Osteoblast (primary cell): ENCODE data around the gene S100A13. TPM values are rescaled to one million over a fixed set of nuclear protein-coding genes. Genes with fewer than 3 reads are reported as not detected.
"Not testable (repeated sequence)": the region's sequence is repeated elsewhere in the genome, so short reads cannot be mapped to it uniquely, and the experiment has no call there.

Experiments used
- DNase-seq: peaks from one replicate; pipeline ENCODE4 v3.0.0; 2011; ENCODE audit warnings: low spot score, mixed read lengths; ENCODE audit not compliant: insufficient read length; ENCODE audit errors: missing footprints
- H2AFZ ChIP-seq: 2 replicates; pipeline ENCODE4 v1.6.0; 2011; ENCODE audit warnings: mild to moderate bottlenecking, low read length
- H3K27ac ChIP-seq: 2 replicates; pipeline ENCODE4 v1.5.1; 2011; ENCODE audit warnings: mild to moderate bottlenecking, low read depth, low read length, moderate library complexity
- H3K27me3 ChIP-seq: 2 replicates; pipeline ENCODE4 v1.6.0; 2012; ENCODE audit warnings: mild to moderate bottlenecking, control low read depth, inconsistent platforms, low read length, moderate library complexity; ENCODE audit not compliant: insufficient read depth
- H3K36me3 ChIP-seq: 2 replicates; pipeline ENCODE4 v1.5.1; 2011; ENCODE audit warnings: mild to moderate bottlenecking, low read length, control low read depth, moderate library complexity; ENCODE audit not compliant: insufficient read depth
- H3K4me1 ChIP-seq: 2 replicates; pipeline ENCODE4 v1.5.1; 2011; ENCODE audit warnings: mild to moderate bottlenecking, low read length, control low read depth, moderate library complexity; ENCODE audit not compliant: insufficient read depth
- H3K4me2 ChIP-seq: 2 replicates; pipeline ENCODE4 v1.6.0; 2011; ENCODE audit warnings: mild to moderate bottlenecking, low read length; ENCODE audit not compliant: insufficient read depth
- H3K4me3 ChIP-seq: fragments of 200-600 bp; sonication (generic); 3 replicates; pipeline ENCODE4 v1.5.1; 2012; ENCODE audit warnings: mild to moderate bottlenecking, low read length, inconsistent platforms; ENCODE audit not compliant: insufficient read depth
- H3K79me2 ChIP-seq: 2 replicates; pipeline ENCODE4 v1.6.0; 2012; ENCODE audit warnings: mild to moderate bottlenecking, low read length, control low read depth, inconsistent platforms; ENCODE audit not compliant: insufficient read depth
- H3K9me3 ChIP-seq: 2 replicates; pipeline ENCODE4 v1.5.1; 2011; ENCODE audit warnings: low read depth, low read length, control low read depth
- H4K20me1 ChIP-seq: 2 replicates; pipeline ENCODE4 v1.6.0; 2012; ENCODE audit warnings: mild to moderate bottlenecking, low read length, control low read depth; ENCODE audit not compliant: insufficient read depth
- CTCF ChIP-seq: IDR thresholded peaks from 2 replicates; pipeline ENCODE4 v1.5.1; 2011; ENCODE audit warnings: mild to moderate bottlenecking, low read depth, low read length, moderate library complexity; ENCODE audit errors: extremely low read depth
- total RNA-seq: library from RNA; depleted of rRNA; stranded (reverse); fragments of >200 nt; gene quantifications from 2 replicates; pipeline ENCODE4 v1.2.3, GENCODE V29; 2012

The S100A13 gene
- total RNA-seq, 1 donor, result 121 TPM

- Histone ChIP-seq H3K27me3 (no peaks in the 10 kb centered on the region), H2AFZ (peak overlapping the region; percentile 75), H3K27ac (peak overlapping the region; percentile 90), H3K4me2 (peak overlapping the region; percentile 94), H3K9me3 (no peaks in the 10 kb centered on the region), H3K36me3 (peaks cover 44% of the 10 kb centered on the region), H3K4me3 (peak overlapping the region; percentile 95), H4K20me1 (peaks cover 6% of the 10 kb centered on the region), H3K79me2 (peaks cover 38% of the 10 kb centered on the region), H3K4me1 (peaks cover 12% of the 10 kb centered on the region)
- DNase-seq, result peak; percentile 26
- TF ChIP-seq CTCF, result no peak
Observed at GRCh38 chr1:153670257-153670858, 43.1 kb upstream of the S100A13 start.

DNA sequence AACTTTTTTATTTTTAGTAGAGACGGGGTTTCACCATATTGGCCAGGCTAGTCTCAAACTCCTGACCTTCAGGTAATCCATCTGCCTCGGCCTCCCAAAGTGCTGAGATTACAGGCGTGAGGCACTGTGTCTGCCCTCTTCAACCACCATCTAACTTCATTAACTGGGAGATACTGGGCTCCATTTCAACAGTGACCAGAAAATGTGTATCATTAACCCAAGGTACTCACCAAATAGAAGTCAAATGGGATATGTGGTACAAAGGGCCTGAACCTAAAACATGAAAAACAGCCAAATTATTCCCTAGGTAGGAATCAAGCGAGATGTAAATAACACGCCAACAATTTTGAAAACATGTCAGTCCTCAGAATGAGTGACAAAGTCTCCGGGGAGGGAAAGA lies 42.3 kb upstream of the S100A13 start:
- peak; percentile 44 for DNase-seq
- Histone ChIP-seq H3K27me3 (no peaks in the 10 kb centered on the region), H3K4me2 (peak overlapping the region; percentile 94), H2AFZ (no peak overlapping the region), H4K20me1 (peaks cover 6% of the 10 kb centered on the region), H3K79me2 (peaks cover 38% of the 10 kb centered on the region), H3K4me1 (peaks cover 12% of the 10 kb centered on the region), H3K9me3 (no peaks in the 10 kb centered on the region), H3K27ac (peak overlapping the region; percentile 90), H3K4me3 (peak overlapping the region; percentile 95), H3K36me3 (peaks cover 52% of the 10 kb centered on the region)
- no peak for TF ChIP-seq CTCF

DNA sequence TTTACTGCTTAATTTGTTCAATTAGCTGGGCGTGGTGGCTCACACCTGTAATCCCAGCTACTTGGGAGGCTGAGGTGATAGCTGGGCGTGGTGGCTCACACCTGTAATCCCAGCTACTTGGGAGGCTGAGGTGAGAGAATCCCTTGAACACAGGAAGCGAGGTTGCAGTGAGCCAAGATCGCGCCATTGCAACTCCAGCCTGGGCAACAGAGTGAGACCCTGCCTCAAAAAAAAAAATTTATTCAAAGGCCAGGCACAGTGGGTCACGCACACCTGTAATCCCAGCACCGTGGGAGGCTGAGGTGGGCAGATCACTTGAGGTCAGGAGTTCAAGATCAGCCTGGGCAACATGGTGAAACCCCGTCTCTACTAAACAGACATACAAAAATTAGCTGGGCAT lies 41.4 kb upstream of the S100A13 start:
- not testable (repeated sequence) for H2AFZ ChIP-seq, H3K27me3 ChIP-seq, H4K20me1 ChIP-seq, H3K4me2 ChIP-seq, H3K27ac ChIP-seq, H3K9me3 ChIP-seq, DNase-seq, H3K4me3 ChIP-seq
- Histone ChIP-seq H3K79me2 (peaks cover 40% of the 10 kb centered on the region), H3K36me3 (peaks cover 61% of the 10 kb centered on the region), H3K4me1 (peaks cover 16% of the 10 kb centered on the region)

DNA sequence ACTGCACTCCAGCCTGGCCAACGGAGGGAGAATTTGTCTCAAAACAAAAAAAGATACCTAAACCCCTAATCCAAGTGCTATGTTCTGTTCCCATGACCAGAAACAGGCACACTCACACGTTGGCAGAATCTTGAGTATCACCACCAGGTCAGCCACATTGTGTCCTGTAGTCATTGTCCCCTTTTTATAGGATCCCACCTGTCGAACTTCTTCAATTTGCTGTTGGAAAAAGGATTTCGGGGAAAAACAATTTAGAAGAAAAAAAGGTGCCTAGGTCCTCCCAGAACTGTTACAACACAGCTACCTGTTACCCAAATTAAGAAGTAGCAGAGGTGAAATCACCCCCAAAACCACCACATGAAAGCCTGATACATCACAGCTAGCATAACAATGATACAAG lies 40.1 kb upstream of the S100A13 start:
- Histone ChIP-seq H3K4me1 (peaks cover 22% of the 10 kb centered on the region), H3K79me2 (peaks cover 40% of the 10 kb centered on the region), H3K9me3 (no peaks in the 10 kb centered on the region), H2AFZ (no peak overlapping the region), H3K27me3 (no peaks in the 10 kb centered on the region), H3K27ac (no peak overlapping the region), H3K4me2 (no peak overlapping the region), H4K20me1 (peaks cover 6% of the 10 kb centered on the region), H3K36me3 (peaks cover 73% of the 10 kb centered on the region), H3K4me3 (no peak overlapping the region)
- no peak for DNase-seq
- no peak for TF ChIP-seq CTCF
